ENCODE data around the gene CTNNBL1.
A peak's percentile ranks its signal among the peaks of the same experiment; 100 is the strongest.

Gene CTNNBL1

DNA sequence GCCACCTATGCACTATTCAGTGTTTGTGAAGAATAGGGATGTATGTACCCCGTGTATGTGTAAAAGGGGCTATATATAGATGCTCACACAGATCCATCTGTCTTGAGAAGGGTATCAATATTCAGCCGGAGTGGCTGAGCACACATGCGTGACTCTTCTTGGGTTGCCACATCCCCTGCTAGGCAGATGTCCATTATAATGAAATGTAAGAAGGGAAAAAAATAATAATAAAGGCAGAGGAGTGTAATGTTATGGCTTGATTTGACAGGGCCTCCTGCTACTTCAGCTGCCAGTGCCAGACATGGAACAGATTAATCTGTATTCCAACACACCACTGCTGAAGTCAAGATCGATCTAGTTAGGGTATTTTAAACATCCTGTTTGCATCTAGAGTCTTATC, 134.9 kb downstream of the CTNNBL1 start:
- H3K9ac ChIP-seq (ENCODE audit: low read length) = no peak overlapping the region
- no peak overlapping the region for H4K8ac ChIP-seq (ENCODE audit: low read depth, low read length)
- H3K36me3 ChIP-seq (ENCODE audit: control insufficient read depth in 1 of 2, insufficient read depth in 2 of 2, low read length in 2 of 2) = no peaks in the 10 kb centered on the region
- no peak overlapping the region for H2AK5ac ChIP-seq (ENCODE audit: low read length)
- H3K9me3 ChIP-seq (ENCODE audit: insufficient read depth, low read depth, low read length) = no peaks in the 10 kb centered on the region
- no peak overlapping the region for H3K4ac ChIP-seq (ENCODE audit: low read depth, low read length)
- H3K4me1 ChIP-seq (ENCODE audit: control insufficient read depth in 1 of 2, insufficient read depth in 2 of 2, low read length in 2 of 2) = peaks cover 16 to 21% of the 10 kb centered on the region in 2 experiments
- no peak overlapping the region for H2BK5ac ChIP-seq (ENCODE audit: low read depth, low read length, poor library complexity)
- no peak overlapping the region for H3K18ac ChIP-seq (ENCODE audit: low read length)
- H2AFZ ChIP-seq (ENCODE audit: insufficient read depth, low read length, poor library complexity) = no peak overlapping the region
- H3K4me3 ChIP-seq (ENCODE audit: low read depth, low read length) = no peak overlapping the region
- H3K79me2 ChIP-seq (ENCODE audit: control insufficient read depth, insufficient read depth, low read length, poor library complexity) = peaks cover 3% of the 10 kb centered on the region
- DNase-seq = no peak
- WGBS (ENCODE audit: extremely low coverage, insufficient coverage, insufficient read length) = no CpG with 5 or more reads among the region's 4 CpGs
- peaks cover 9% of the 10 kb centered on the region for H3K79me1 ChIP-seq (ENCODE audit: low read length)
- no peaks in the 10 kb centered on the region for H3K27me3 ChIP-seq (ENCODE audit: insufficient read depth, low read length)
- H4K91ac ChIP-seq (ENCODE audit: low read depth, low read length) = no peak overlapping the region
- no peak overlapping the region for H2BK12ac ChIP-seq (ENCODE audit: low read length)
- no peak overlapping the region for H3K4me2 ChIP-seq (ENCODE audit: low read length)
- no peak overlapping the region for H3K23ac ChIP-seq (ENCODE audit: low read length)
- no peak overlapping the region for H2BK120ac ChIP-seq (ENCODE audit: insufficient read depth, low read length, poor library complexity)
- H4K12ac ChIP-seq (ENCODE audit: low read depth, low read length) = no peak overlapping the region
- no peak overlapping the region for H3K27ac ChIP-seq (ENCODE audit: low read depth, low read length)
- H3K14ac ChIP-seq (ENCODE audit: low read length) = no peak overlapping the region

DNA sequence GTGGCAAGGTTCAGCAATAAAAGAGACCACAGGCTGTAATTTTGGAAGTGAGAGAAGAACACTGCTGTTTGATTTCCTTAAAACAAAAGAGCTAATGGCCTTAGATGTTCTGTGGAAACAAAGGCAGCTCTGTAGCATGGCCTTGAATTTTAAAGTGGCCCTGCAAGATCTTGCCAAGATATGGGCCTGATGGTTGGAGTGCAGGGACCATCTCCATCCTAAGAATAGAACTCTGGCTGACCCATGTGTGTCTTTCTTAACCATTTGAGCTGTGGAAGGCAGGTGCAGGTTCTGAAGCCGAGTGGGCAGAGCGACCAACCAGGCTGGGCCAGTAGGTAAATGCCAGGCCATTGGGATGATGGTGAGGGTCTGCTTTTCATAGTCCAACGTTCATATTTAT, 135.3 kb downstream of the CTNNBL1 start:
- H3K27me3 ChIP-seq (ENCODE audit: insufficient read depth, low read length) = no peaks in the 10 kb centered on the region
- WGBS (ENCODE audit: extremely low coverage, insufficient coverage, insufficient read length) = no CpG with 5 or more reads among the region's 3 CpGs
- H3K36me3 ChIP-seq (ENCODE audit: control insufficient read depth in 1 of 2, insufficient read depth in 2 of 2, low read length in 2 of 2) = no peaks in the 10 kb centered on the region
- no peak overlapping the region for H4K8ac ChIP-seq (ENCODE audit: low read depth, low read length)
- H3K23ac ChIP-seq (ENCODE audit: low read length) = no peak overlapping the region
- H3K18ac ChIP-seq (ENCODE audit: low read length) = no peak overlapping the region
- no peak overlapping the region for H2BK5ac ChIP-seq (ENCODE audit: low read depth, low read length, poor library complexity)
- no peak overlapping the region for H2BK120ac ChIP-seq (ENCODE audit: insufficient read depth, low read length, poor library complexity)
- H3K4me2 ChIP-seq (ENCODE audit: low read length) = no peak overlapping the region
- H3K79me1 ChIP-seq (ENCODE audit: low read length) = peaks cover 8% of the 10 kb centered on the region
- H3K9ac ChIP-seq (ENCODE audit: low read length) = no peak overlapping the region
- H3K14ac ChIP-seq (ENCODE audit: low read length) = no peak overlapping the region
- no peak overlapping the region for H3K27ac ChIP-seq (ENCODE audit: low read depth, low read length)
- no peak for DNase-seq
- no peak overlapping the region for H3K4me3 ChIP-seq (ENCODE audit: low read depth, low read length)
- no peak overlapping the region for H4K12ac ChIP-seq (ENCODE audit: low read depth, low read length)
- H2AFZ ChIP-seq (ENCODE audit: insufficient read depth, low read length, poor library complexity) = no peak overlapping the region
- no peak overlapping the region for H3K4ac ChIP-seq (ENCODE audit: low read depth, low read length)
- peaks cover 3% of the 10 kb centered on the region for H3K79me2 ChIP-seq (ENCODE audit: control insufficient read depth, insufficient read depth, low read length, poor library complexity)
- peaks cover 13 to 18% of the 10 kb centered on the region in 2 experiments for H3K4me1 ChIP-seq (ENCODE audit: control insufficient read depth in 1 of 2, insufficient read depth in 2 of 2, low read length in 2 of 2)
- no peak overlapping the region for H2BK12ac ChIP-seq (ENCODE audit: low read length)
- H2AK5ac ChIP-seq (ENCODE audit: low read length) = no peak overlapping the region
- H3K9me3 ChIP-seq (ENCODE audit: insufficient read depth, low read depth, low read length) = no peaks in the 10 kb centered on the region
- H4K91ac ChIP-seq (ENCODE audit: low read depth, low read length) = no peak overlapping the region

DNA sequence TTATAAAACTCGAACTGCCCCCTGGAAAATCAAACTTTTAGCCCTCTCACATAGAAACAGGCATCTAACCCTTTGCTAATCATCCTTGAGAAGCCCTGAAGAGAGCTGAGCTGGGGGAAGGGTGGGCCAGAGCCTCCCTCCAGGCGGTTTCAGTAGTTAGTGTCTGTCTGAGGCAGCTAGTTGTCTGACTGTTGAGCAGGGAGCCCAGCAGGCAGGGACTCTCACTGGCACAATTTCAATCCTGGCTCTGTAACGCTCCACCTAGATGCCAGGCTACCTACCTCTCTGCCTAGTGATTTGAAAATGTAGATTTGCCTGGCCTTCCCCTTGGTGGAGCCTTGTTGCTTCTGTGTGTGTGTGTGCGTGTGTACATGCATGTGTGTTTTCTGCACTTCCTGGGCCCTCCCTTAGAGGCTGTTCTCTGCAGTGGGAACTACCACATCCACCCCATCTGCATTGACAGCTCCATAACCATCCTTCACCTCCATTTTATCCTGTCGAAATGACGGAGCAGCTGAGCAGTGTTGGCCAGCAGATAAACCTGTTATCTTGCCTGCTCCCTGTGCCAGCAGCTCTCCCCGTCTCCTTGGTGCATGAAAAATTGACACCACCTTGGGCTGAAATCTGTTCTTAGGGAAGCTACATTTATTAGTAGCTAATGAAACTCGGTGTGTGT, 139.5 kb downstream of the CTNNBL1 start:
- Histone ChIP-seq H3K23ac (ENCODE audit: low read length) (no peak overlapping the region), H3K4me1 (ENCODE audit: control insufficient read depth in 1 of 2, insufficient read depth in 2 of 2, low read length in 2 of 2) (peaks cover 12 to 16% of the 10 kb centered on the region in 2 experiments), H2BK120ac (ENCODE audit: insufficient read depth, low read length, poor library complexity) (no peak overlapping the region), H3K4ac (ENCODE audit: low read depth, low read length) (no peak overlapping the region), H3K14ac (ENCODE audit: low read length) (no peak overlapping the region), H3K79me2 (ENCODE audit: control insufficient read depth, insufficient read depth, low read length, poor library complexity) (no peaks in the 10 kb centered on the region), H4K12ac (ENCODE audit: low read depth, low read length) (no peak overlapping the region), H3K9ac (ENCODE audit: low read length) (no peak overlapping the region), H3K36me3 (ENCODE audit: control insufficient read depth in 1 of 2, insufficient read depth in 2 of 2, low read length in 2 of 2) (peaks cover 0 to 1% of the 10 kb centered on the region in 2 experiments), H4K8ac (ENCODE audit: low read depth, low read length) (no peak overlapping the region), H3K27me3 (ENCODE audit: insufficient read depth, low read length) (no peaks in the 10 kb centered on the region), H3K9me3 (ENCODE audit: insufficient read depth, low read depth, low read length) (no peaks in the 10 kb centered on the region), H3K18ac (ENCODE audit: low read length) (no peak overlapping the region), H2AFZ (ENCODE audit: insufficient read depth, low read length, poor library complexity) (no peak overlapping the region), H3K4me3 (ENCODE audit: low read depth, low read length) (no peak overlapping the region), H4K91ac (ENCODE audit: low read depth, low read length) (no peak overlapping the region), H3K4me2 (ENCODE audit: low read length) (no peak overlapping the region), H2BK12ac (ENCODE audit: low read length) (no peak overlapping the region), H3K79me1 (ENCODE audit: low read length) (peaks cover 7% of the 10 kb centered on the region), H2AK5ac (ENCODE audit: low read length) (no peak overlapping the region), H2BK5ac (ENCODE audit: low read depth, low read length, poor library complexity) (no peak overlapping the region), H3K27ac (ENCODE audit: low read depth, low read length) (no peak overlapping the region)
- no peak for DNase-seq
- no CpG with 5 or more reads among the region's 8 CpGs for WGBS (ENCODE audit: extremely low coverage, insufficient coverage, insufficient read length)

DNA sequence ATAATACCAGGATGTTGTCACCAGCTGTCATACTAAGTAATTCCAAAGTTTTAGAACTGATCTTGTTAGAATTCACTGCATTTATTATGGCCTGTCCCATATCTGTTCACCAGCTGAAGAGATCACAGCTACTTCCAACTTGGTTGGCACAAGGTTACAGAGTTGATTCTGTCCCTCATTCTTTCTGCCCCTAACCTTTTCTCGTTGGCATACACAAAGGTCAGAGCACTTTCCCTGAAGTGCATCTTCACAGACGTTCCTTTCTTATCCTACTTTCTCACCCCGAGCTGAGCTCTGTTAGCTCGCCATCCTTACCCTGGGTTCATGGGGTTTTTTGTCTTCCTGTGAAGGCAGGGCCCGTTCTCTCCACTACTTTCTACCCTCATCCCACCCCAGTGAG, 143.1 kb downstream of the CTNNBL1 start:
- Histone ChIP-seq H3K9ac (ENCODE audit: low read length) (no peak overlapping the region), H3K14ac (ENCODE audit: low read length) (no peak overlapping the region), H2BK12ac (ENCODE audit: low read length) (no peak overlapping the region), H3K4ac (ENCODE audit: low read depth, low read length) (no peak overlapping the region), H4K12ac (ENCODE audit: low read depth, low read length) (no peak overlapping the region), H3K79me1 (ENCODE audit: low read length) (peaks cover 11% of the 10 kb centered on the region), H4K91ac (ENCODE audit: low read depth, low read length) (peak overlapping the region; percentile 83), H3K27ac (ENCODE audit: low read depth, low read length) (peak overlapping the region; percentile 6), H2BK5ac (ENCODE audit: low read depth, low read length, poor library complexity) (no peak overlapping the region), H2AFZ (ENCODE audit: insufficient read depth, low read length, poor library complexity) (no peak overlapping the region), H3K27me3 (ENCODE audit: insufficient read depth, low read length) (no peaks in the 10 kb centered on the region), H2BK120ac (ENCODE audit: insufficient read depth, low read length, poor library complexity) (no peak overlapping the region), H3K23ac (ENCODE audit: low read length) (no peak overlapping the region), H3K79me2 (ENCODE audit: control insufficient read depth, insufficient read depth, low read length, poor library complexity) (no peaks in the 10 kb centered on the region), H3K4me3 (ENCODE audit: low read depth, low read length) (no peak overlapping the region), H3K4me2 (ENCODE audit: low read length) (no peak overlapping the region), H3K4me1 (ENCODE audit: control insufficient read depth in 1 of 2, insufficient read depth in 2 of 2, low read length in 2 of 2) (peaks cover 18 to 21% of the 10 kb centered on the region in 2 experiments), H3K36me3 (ENCODE audit: control insufficient read depth in 1 of 2, insufficient read depth in 2 of 2, low read length in 2 of 2) (peaks cover 0 to 1% of the 10 kb centered on the region in 2 experiments), H3K9me3 (ENCODE audit: insufficient read depth, low read depth, low read length) (no peaks in the 10 kb centered on the region), H2AK5ac (ENCODE audit: low read length) (peak overlapping the region; percentile 15), H3K18ac (ENCODE audit: low read length) (peak overlapping the region; percentile 25), H4K8ac (ENCODE audit: low read depth, low read length) (no peak overlapping the region)
- WGBS (ENCODE audit: extremely low coverage, insufficient coverage, insufficient read length) = no CpG with 5 or more reads among the region's 5 CpGs
- no peak for DNase-seq
